Measurements from ENCODE around the gene SETD3. TPM values are rescaled to one million over a fixed set of nuclear protein-coding genes. Genes with fewer than 3 reads are reported as not detected.

SETD3 gene
- total RNA-seq, 1 experiment from 2014 or later, result 51.5 TPM

DNA sequence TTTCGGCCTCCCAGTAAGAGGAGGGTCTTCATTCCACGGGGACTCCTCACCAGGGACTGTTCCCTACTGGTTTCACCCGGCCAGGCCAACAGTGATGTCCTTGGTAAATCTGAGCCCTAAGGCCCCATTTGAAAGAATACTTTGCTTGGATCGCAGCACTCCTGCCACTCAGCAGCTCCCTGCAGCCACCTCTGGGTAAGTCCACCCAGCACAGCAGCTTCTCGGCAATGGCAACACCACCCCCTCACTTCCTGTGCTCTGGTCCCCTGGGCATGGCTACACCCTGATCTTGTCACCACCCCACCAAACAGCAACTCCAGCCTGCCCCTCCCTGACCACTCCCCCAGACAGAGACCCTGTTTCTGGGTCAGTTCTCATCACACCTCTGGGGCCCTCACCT, 100.3 kb downstream of the SETD3 start:
- H3K27me3 Mint-ChIP-seq (ENCODE audit: unreplicated experiment), result peaks cover 31% of the 10 kb centered on the region
- TF ChIP-seq, protein P1, sequence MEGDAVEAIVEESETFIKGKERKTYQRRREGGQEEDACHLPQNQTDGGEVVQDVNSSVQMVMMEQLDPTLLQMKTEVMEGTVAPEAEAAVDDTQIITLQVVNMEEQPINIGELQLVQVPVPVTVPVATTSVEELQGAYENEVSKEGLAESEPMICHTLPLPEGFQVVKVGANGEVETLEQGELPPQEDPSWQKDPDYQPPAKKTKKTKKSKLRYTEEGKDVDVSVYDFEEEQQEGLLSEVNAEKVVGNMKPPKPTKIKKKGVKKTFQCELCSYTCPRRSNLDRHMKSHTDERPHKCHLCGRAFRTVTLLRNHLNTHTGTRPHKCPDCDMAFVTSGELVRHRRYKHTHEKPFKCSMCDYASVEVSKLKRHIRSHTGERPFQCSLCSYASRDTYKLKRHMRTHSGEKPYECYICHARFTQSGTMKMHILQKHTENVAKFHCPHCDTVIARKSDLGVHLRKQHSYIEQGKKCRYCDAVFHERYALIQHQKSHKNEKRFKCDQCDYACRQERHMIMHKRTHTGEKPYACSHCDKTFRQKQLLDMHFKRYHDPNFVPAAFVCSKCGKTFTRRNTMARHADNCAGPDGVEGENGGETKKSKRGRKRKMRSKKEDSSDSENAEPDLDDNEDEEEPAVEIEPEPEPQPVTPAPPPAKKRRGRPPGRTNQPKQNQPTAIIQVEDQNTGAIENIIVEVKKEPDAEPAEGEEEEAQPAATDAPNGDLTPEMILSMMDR (IDR thresholded peaks at IDR 0.05; ENCODE audit: unreplicated experiment), result no peak
- no peak overlapping the region for H3K4me3 Mint-ChIP-seq (ENCODE audit: low read depth, unreplicated experiment)
- no peaks in the 10 kb centered on the region for H3K36me3 Mint-ChIP-seq (ENCODE audit: insufficient read depth, unreplicated experiment)
- CTCF ChIA-PET, result interaction anchor here (0.7 kb wide), 1 partner anchor 8 kb away, joined by 3 read pairs; no protein-coding TSS in a partner anchor
- intact Hi-C loops (cut with micrococcal nuclease; ENCODE audit: unreplicated experiment), result no loop called here
- no peaks in the 10 kb centered on the region for H3K9me3 Mint-ChIP-seq (ENCODE audit: low read depth, unreplicated experiment)
- DNase-seq, result no peak
- H3K27ac Mint-ChIP-seq (ENCODE audit: unreplicated experiment), result no peak overlapping the region
- BruUV-seq (replicated peaks), result no TSS peak
- peaks cover 7% of the 10 kb centered on the region for H3K4me1 Mint-ChIP-seq (ENCODE audit: low read depth, unreplicated experiment)

DNA sequence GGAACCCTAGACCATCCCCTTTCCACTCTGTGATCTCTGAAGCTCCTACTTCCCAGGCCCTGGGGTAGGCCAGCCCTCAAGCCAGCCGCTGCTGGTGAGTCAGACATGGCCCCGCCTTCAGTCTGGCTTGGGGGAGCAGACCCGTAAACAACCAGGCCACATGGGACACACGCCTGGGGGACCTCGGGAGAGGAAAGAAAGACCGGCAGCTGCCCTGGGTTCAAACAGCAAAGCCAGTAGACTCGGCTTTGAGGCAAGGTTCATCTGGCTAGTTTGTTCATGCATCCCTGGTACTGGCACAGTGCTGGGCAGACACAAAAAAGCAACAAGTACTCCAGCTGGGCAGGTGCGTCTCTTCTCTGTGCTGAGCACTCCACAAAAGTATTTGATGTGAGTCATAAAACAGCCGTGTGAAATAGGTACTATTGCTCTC, 101.9 kb downstream of the SETD3 start:
- peak; percentile 64 for DNase-seq
- CTCF ChIA-PET, result interaction anchor here (0.5 to 1.4 kb wide), 3 partner anchors 14 to 23 kb away, joined by 3 to 6 read pairs (median 3); no protein-coding TSS in a partner anchor
- H3K9me3 Mint-ChIP-seq (ENCODE audit: low read depth, unreplicated experiment), result no peaks in the 10 kb centered on the region
- peak overlapping the region; percentile 18 for H3K27ac Mint-ChIP-seq (ENCODE audit: unreplicated experiment)
- BruUV-seq (replicated peaks), result no TSS peak
- no peaks in the 10 kb centered on the region for H3K36me3 Mint-ChIP-seq (ENCODE audit: insufficient read depth, unreplicated experiment)
- H3K4me1 Mint-ChIP-seq (ENCODE audit: low read depth, unreplicated experiment), result peaks cover 7% of the 10 kb centered on the region
- no peak overlapping the region for H3K4me3 Mint-ChIP-seq (ENCODE audit: low read depth, unreplicated experiment)
- intact Hi-C loops (cut with micrococcal nuclease; ENCODE audit: unreplicated experiment), result no loop called here
- TF ChIP-seq, protein P1 (IDR thresholded peaks at IDR 0.05; ENCODE audit: unreplicated experiment), result no peak
- peaks cover 18% of the 10 kb centered on the region for H3K27me3 Mint-ChIP-seq (ENCODE audit: unreplicated experiment)

DNA sequence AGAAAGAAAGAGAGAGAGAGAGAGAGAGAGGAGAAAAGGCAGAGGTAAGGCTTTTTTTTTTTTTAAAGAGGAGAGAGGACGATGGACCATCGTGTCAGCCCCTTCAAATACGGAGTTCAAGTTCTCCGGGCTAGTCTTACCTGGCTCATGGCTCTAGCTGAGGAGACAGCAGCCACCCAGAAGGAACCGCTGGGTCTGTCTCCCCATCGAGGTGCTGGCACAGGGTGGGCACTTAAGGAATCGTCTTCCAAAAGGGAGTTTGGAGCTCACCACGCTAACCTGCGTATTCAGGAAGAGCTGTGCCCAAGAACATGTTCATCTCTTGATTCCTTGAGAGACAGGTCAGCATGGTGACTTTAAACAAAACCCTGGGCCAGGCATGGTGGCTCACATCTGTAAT, 102.7 kb downstream of the SETD3 start:
- H3K4me3 Mint-ChIP-seq (ENCODE audit: low read depth, unreplicated experiment), result no peak overlapping the region
- no TSS peak for BruUV-seq (replicated peaks)
- CTCF ChIA-PET, result interaction anchor here (1.0 to 1.4 kb wide), 2 partner anchors 15 to 22 kb away, joined by 3 to 6 read pairs; no protein-coding TSS in a partner anchor

DNA sequence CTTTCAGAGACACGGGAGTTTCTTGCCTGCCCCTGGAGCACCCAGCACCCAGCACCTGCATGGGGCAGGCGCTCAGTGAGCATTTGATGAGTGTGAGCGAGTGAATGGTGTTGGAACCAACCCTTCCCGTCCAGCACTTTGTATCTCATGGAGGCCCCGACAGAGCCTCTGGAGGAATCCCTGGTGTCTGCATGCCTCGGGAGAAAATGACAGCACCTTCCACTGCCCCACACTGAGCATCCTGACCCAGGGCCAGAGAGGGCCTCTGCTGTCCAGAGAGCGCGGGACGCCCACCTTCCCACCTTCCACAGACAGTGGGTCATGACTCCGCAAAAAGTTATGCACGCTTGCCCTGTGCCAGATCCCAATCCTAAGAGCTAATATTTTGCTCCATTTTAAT, 105.7 kb downstream of the SETD3 start:
- intact Hi-C loops (cut with micrococcal nuclease; ENCODE audit: unreplicated experiment), result no loop called here
- no peaks in the 10 kb centered on the region for H3K36me3 Mint-ChIP-seq (ENCODE audit: insufficient read depth, unreplicated experiment)
- TF ChIP-seq, protein P1 (IDR thresholded peaks at IDR 0.05; ENCODE audit: unreplicated experiment), result no peak
- peaks cover 7% of the 10 kb centered on the region for H3K4me1 Mint-ChIP-seq (ENCODE audit: low read depth, unreplicated experiment)
- no peak overlapping the region for H3K4me3 Mint-ChIP-seq (ENCODE audit: low read depth, unreplicated experiment)
- no peaks in the 10 kb centered on the region for H3K9me3 Mint-ChIP-seq (ENCODE audit: low read depth, unreplicated experiment)
- BruUV-seq (replicated peaks), result no TSS peak
- CTCF ChIA-PET, result no interaction called here
- no peak overlapping the region for H3K27ac Mint-ChIP-seq (ENCODE audit: unreplicated experiment)
- DNase-seq, result no peak
- peaks cover 9% of the 10 kb centered on the region for H3K27me3 Mint-ChIP-seq (ENCODE audit: unreplicated experiment)

More for the DNA sequence above, 102.7 kb downstream of the SETD3 start:
- DNase-seq, result no peak
- no peak overlapping the region for H3K27ac Mint-ChIP-seq (ENCODE audit: unreplicated experiment)
- H3K27me3 Mint-ChIP-seq (ENCODE audit: unreplicated experiment), result peaks cover 18% of the 10 kb centered on the region
- H3K36me3 Mint-ChIP-seq (ENCODE audit: insufficient read depth, unreplicated experiment), result no peaks in the 10 kb centered on the region
- TF ChIP-seq, protein P1 (IDR thresholded peaks at IDR 0.05; ENCODE audit: unreplicated experiment), result no peak
- H3K9me3 Mint-ChIP-seq (ENCODE audit: low read depth, unreplicated experiment), result no peaks in the 10 kb centered on the region
- H3K4me1 Mint-ChIP-seq (ENCODE audit: low read depth, unreplicated experiment), result peaks cover 7% of the 10 kb centered on the region
- intact Hi-C loops (cut with micrococcal nuclease; ENCODE audit: unreplicated experiment), result no loop called here
